K562 (cell line): Measurements from ENCODE around the gene CECR2. TPM values are rescaled to one million over a fixed set of nuclear protein-coding genes. Genes with fewer than 3 reads are reported as not detected.

Source experiments
- ATAC-seq: fragments of 200-7000 bp; cut with Tn5 transposase; 3 replicates; pipeline ENCODE4 v1.9.1; 2020; ENCODE audit warnings: moderate library complexity
- BruUV-seq: library from RNA; stranded (reverse); fragments of 400-500 nt; replicated peaks from 2 replicates; lab custom pipeline; 2021; lab: Mats Ljungman, UMichigan
- CTCF ChIA-PET: fragments of 300-600 bp; formaldehyde crosslinking; extraction: SDS; loops from one replicate; lab custom pipeline; 2021; ENCODE audit warnings: low intra/inter-chr PET ratio; lab: Yijun Ruan, JAX
- POLR2A ChIA-PET: fragments of 300-600, 350-650 bp; sonication (Branson Sonifier 250); formaldehyde crosslinking; extraction: SDS; loops from one replicate; lab custom pipeline; 2021; ENCODE audit warnings: antibody characterized with exemption, inconsistent platforms; lab: Yijun Ruan, JAX
- DNase-seq, 4 experiments: peaks; one replicate each; pipeline versions ENCODE4 v3.0.0 to v3.0.0-alpha.2; 2011 to 2018; ENCODE audit warnings: low spot score in 3 of 4, mixed read lengths in 3 of 4; ENCODE audit errors: extremely low read depth in 1 of 4
- FAIRE-seq: peaks from 2 replicates; lab custom pipeline; 2011; peaks lifted over from hg19 to GRCh38; lab: Jason Lieb, UNC
- H2AFZ ChIP-seq: 2 replicates; pipeline ENCODE4 v1.6.0; 2011; ENCODE audit warnings: low read depth, low read length, control low read depth, inconsistent platforms
- H3K27ac ChIP-seq: fragments of 200-600 bp; 3 replicates; pipeline ENCODE4 v1.8.0; 2011; ENCODE audit warnings: low read depth, mild to moderate bottlenecking, control low read depth, inconsistent platforms, low read length, moderate library complexity, mixed read lengths; ENCODE audit errors: extremely low read depth
- H3K27me3 ChIP-seq, 2 experiments: fragments of 300-600 bp in 1 of 2; 2 replicates in 1 of 2; 3 replicates in 1 of 2; pipeline versions ENCODE4 v1.6.0 to v1.8.0; 2011; ENCODE audit warnings: inconsistent platforms in 2 of 2, low read length in 2 of 2, mild to moderate bottlenecking in 1 of 2, mixed read lengths in 1 of 2, moderate library complexity in 1 of 2; ENCODE audit not compliant: control insufficient read depth in 2 of 2, insufficient read depth in 2 of 2
- H3K36me3 ChIP-seq: fragments of 300-600 bp; 3 replicates; pipeline ENCODE4 v1.8.0; 2011; ENCODE audit warnings: mild to moderate bottlenecking, low read length, inconsistent platforms; ENCODE audit not compliant: control insufficient read depth, insufficient read depth
- H3K4me1 ChIP-seq, 2 experiments: fragments of 200-600 bp in 1 of 2; replicated peaks in 1 of 2; 2 replicates in 1 of 2; 3 replicates in 1 of 2; pipeline versions ENCODE4 v1.5.1 to v1.8.0; 2011; ENCODE audit warnings: inconsistent platforms in 2 of 2, low read length in 2 of 2, mild to moderate bottlenecking in 1 of 2, mixed read lengths in 1 of 2, moderate library complexity in 1 of 2; ENCODE audit not compliant: control insufficient read depth in 2 of 2, insufficient read depth in 2 of 2
- H3K4me2 ChIP-seq: 2 replicates; pipeline ENCODE4 v1.6.1; 2011; ENCODE audit warnings: low read length, control low read depth, inconsistent platforms, mixed read lengths; ENCODE audit not compliant: insufficient read depth
- H3K4me3 ChIP-seq: fragments of 200-600 bp; sonication (generic), shearing (Covaris generic); 2 replicates; pipeline ENCODE4 v1.5.1; 2016; ENCODE audit warnings: control low read depth, inconsistent platforms
- H3K79me2 ChIP-seq: fragments of 200-600 bp; 3 replicates; pipeline ENCODE4 v1.8.0; 2011; ENCODE audit warnings: low read length, inconsistent platforms; ENCODE audit not compliant: control insufficient read depth, insufficient read depth
- H3K9ac ChIP-seq, 2 experiments: 2 replicates each; pipeline versions ENCODE4 v1.6.0 to v1.6.1; 2011; ENCODE audit warnings: low read depth in 2 of 2, low read length in 2 of 2, control low read depth in 1 of 2, inconsistent platforms in 1 of 2, mild to moderate bottlenecking in 1 of 2, mixed read lengths in 1 of 2; ENCODE audit not compliant: insufficient read depth in 1 of 2
- H3K9me1 ChIP-seq: one replicate; pipeline ENCODE4 v1.6.0; 2011; ENCODE audit warnings: inconsistent platforms, mild to moderate bottlenecking, low read length, moderate library complexity; ENCODE audit not compliant: control insufficient read depth, insufficient read depth
- H3K9me3 ChIP-seq: replicated peaks from 2 replicates; pipeline ENCODE4 v1.5.1; 2011; ENCODE audit warnings: low read depth, low read length, inconsistent platforms; ENCODE audit not compliant: control insufficient read depth, insufficient read depth
- H4K20me1 ChIP-seq: replicated peaks from 2 replicates; pipeline ENCODE4 v1.6.1; 2011; ENCODE audit warnings: low read length, inconsistent platforms, mixed read lengths; ENCODE audit not compliant: control insufficient read depth, insufficient read depth
- ARID3B ChIP-seq: fragments of 250-450 bp; sonication (Bioruptor Pico); IDR thresholded peaks from 2 replicates; pipeline ENCODE4 v1.4.0; 2020; ENCODE audit warnings: borderline replicate concordance
- CCAR2 ChIP-seq: fragments of 200-400 bp; formaldehyde crosslinking; IDR thresholded peaks from 2 replicates; pipeline ENCODE4 v1.6.1; 2017; ENCODE audit warnings: mild to moderate bottlenecking, low read depth, low read length
- DEAF1 ChIP-seq: fragments of 450-650 bp; formaldehyde crosslinking; IDR thresholded peaks from 2 replicates; pipeline ENCODE4 v1.4.0; 2020; ENCODE audit warnings: mild to moderate bottlenecking, moderate library complexity
- DIDO1 ChIP-seq: fragments of 450-650 bp; IDR thresholded peaks from 2 replicates; pipeline ENCODE4 v1.6.1; 2016; ENCODE audit warnings: low read depth, missing biosample characterization, missing genetic modification characterization
- DMBX1 ChIP-seq: fragments of 250-450 bp; sonication (Bioruptor Pico); IDR thresholded peaks from 2 replicates; pipeline ENCODE4 v1.8.0; 2022; ENCODE audit warnings: inconsistent platforms, mild to moderate bottlenecking, moderate library complexity, borderline replicate concordance
- GATA2 ChIP-seq: sonication (generic); formaldehyde crosslinking; IDR thresholded peaks from 2 replicates; pipeline ENCODE4 v1.4.0; 2020; ENCODE audit warnings: mild to moderate bottlenecking, missing genetic modification reagents
- JUND ChIP-seq, 2 experiments: IDR thresholded peaks; 2 replicates in 1 of 2; 3 replicates in 1 of 2; pipeline ENCODE4 v1.6.1; 2011; ENCODE audit warnings: borderline replicate concordance in 2 of 2, low read depth in 2 of 2, low read length in 2 of 2, improper control_type of control experiment in 1 of 2, missing biosample characterization in 1 of 2, missing genetic modification characterization in 1 of 2, missing genetic modification reagents in 1 of 2
- MAFF ChIP-seq: IDR thresholded peaks from 2 replicates; pipeline ENCODE4 v1.6.1; 2012; ENCODE audit warnings: low read length, improper control_type of control experiment
- MXI1 ChIP-seq: IDR thresholded peaks from 2 replicates; pipeline ENCODE4 v1.6.1; 2011; ENCODE audit warnings: low read depth, mild to moderate bottlenecking, improper control_type of control experiment, low read length
- NEUROD1 ChIP-seq: fragments of 150-350 bp; IDR thresholded peaks from 2 replicates; pipeline ENCODE4 v1.6.1; 2014; ENCODE audit warnings: borderline replicate concordance, low read length, low read depth; ENCODE audit not compliant: partially characterized antibody
- SAFB ChIP-seq: fragments of 200-400 bp; formaldehyde crosslinking; IDR thresholded peaks from 2 replicates; pipeline ENCODE4 v1.6.1; 2017; ENCODE audit warnings: low read depth, low read length, borderline replicate concordance
- ZNF133 ChIP-seq: fragments of 250-450 bp; sonication (Bioruptor Pico); IDR thresholded peaks from 2 replicates; pipeline ENCODE4 v1.4.0; 2020; ENCODE audit warnings: mild to moderate bottlenecking
- ZNF277 ChIP-seq: fragments of 250-450 bp; sonication (Bioruptor Pico); IDR thresholded peaks from 2 replicates; pipeline ENCODE4 v1.8.0; 2022; ENCODE audit warnings: inconsistent platforms, mild to moderate bottlenecking, moderate library complexity, borderline replicate concordance
- ZNF644 ChIP-seq: fragments of 200-800 bp; sonication (Bioruptor generic); IDR thresholded peaks from 2 replicates; pipeline ENCODE4 v1.6.1; 2016; ENCODE audit warnings: low read depth, missing genetic modification characterization, missing compliant biosample characterization
- ZNF740 ChIP-seq, 3 experiments: fragments of 200-800 bp in 1 of 3; sonication (Bioruptor generic) in 1 of 3; sonication (generic) in 1 of 3; formaldehyde crosslinking in 1 of 3; IDR thresholded peaks; 2 replicates each; pipeline versions ENCODE4 v1.6.1 to v1.8.0; 2016 to 2022; ENCODE audit warnings: mild to moderate bottlenecking in 2 of 3, missing compliant biosample characterization in 2 of 3, missing genetic modification characterization in 2 of 3, missing genetic modification reagents in 1 of 3
- WGBS: fragments of 100-300 bp; shearing (Covaris generic); methylation state at CpG from one replicate; pipeline ENCODE4 v1.1.6; 2016; ENCODE audit warnings: low coverage, mixed read lengths; ENCODE audit not compliant: insufficient coverage; ENCODE audit errors: missing lambda C conversion rate; 5-methylcytosine and 5-hydroxymethylcytosine counted together
- in situ Hi-C: fragments of 300-500 bp; cut with MboI; formaldehyde crosslinking; loops from 4 replicates; pipeline ENCODE4 v1.15.0; 2018; ENCODE audit warnings: inconsistent platforms, mixed read lengths
- intact Hi-C: fragments of 100-400 bp; cut with micrococcal nuclease; formaldehyde crosslinking; loops from 2 replicates; pipeline ENCODE4 v1.14.2; 2022
- polyA plus RNA-seq, 8 experiments: library from polyadenylated mRNA; depleted of rRNA in 4 of 8; stranded (reverse) in 5 of 8; unstranded in 3 of 8; fragments of >200 nt; fragmentation: Nextera tagmentation in 2 of 8; fragmentation: Illumina TruSeq in 1 of 8; extraction: Ambion mirVana in 2 of 8; extraction: Trizol in 1 of 8; gene quantifications; 2 replicates each; pipeline versions ENCODE4 v1.2.1 to v1.2.3, GENCODE V29; 2011 to 2014; ENCODE audit warnings: inconsistent platforms in 1 of 8, missing spikeins in 1 of 8
- total RNA-seq, 7 experiments: library from RNA; depleted of rRNA in 6 of 7; stranded (reverse); fragments of >200 nt in 6 of 7; fragmentation: Illumina TruSeq in 2 of 7; extraction: Trizol in 2 of 7; gene quantifications; 2 replicates each; pipeline versions ENCODE4 v1.2.1 to v1.2.3, GENCODE V29; 2011 to 2021; ENCODE audit warnings: low replicate concordance in 1 of 7

Gene CECR2
- total and polyA plus RNA-seq, 9 of the 15 experiments (the other 6 are each of a cell fraction or from before 2014, with no cell fraction given) = 0.01 to 1.00 (median 0.27) TPM

GRCh38 chr22:17339095-17339693 lies 30.1 kb upstream of the CECR2 start:
- BruUV-seq = no TSS peak
- peaks cover 11 to 18% of the 10 kb centered on the region in 2 experiments for H3K27me3 ChIP-seq
- TF ChIP-seq ZNF277 (CRISPR knock-in tag) (no peak), ZNF740 (CRISPR knock-in tag; IDR thresholded peaks at IDR 0.05) (no peak), ZNF740 (tag; IDR thresholded peaks at IDR 0.05) (no peak), NEUROD1 (no peak), ZNF133 (no peak), SAFB (no peak), ARID3B (CRISPR knock-in tag) (no peak), CCAR2 (no peak), MXI1 (no peak), ZNF644 (tag) (no peak), DIDO1 (tag) (no peak), JUND (IDR thresholded peaks at IDR 0.05; ENCODE audit: borderline replicate concordance, low read depth, low read length) (no peak), JUND (tag; IDR thresholded peaks at IDR 0.05; ENCODE audit: borderline replicate concordance, low read depth, low read length) (no peak), MAFF (no peak), DMBX1 (CRISPR knock-in tag) (no peak), GATA2 (no peak), DEAF1 (CRISPR knock-in tag) (no peak)

More at GRCh38 chr22:17339095-17339693, 30.1 kb upstream of the CECR2 start:
- intact Hi-C loops = no loop called here
- no peak overlapping the region for H2AFZ ChIP-seq
- ATAC-seq (no peak), FAIRE-seq (no peak), DNase-seq (peak in 1 of 4 experiments; percentile 6)
- WGBS = under 1% methylated on average over 8 of the region's 8 CpGs
- H3K4me2 ChIP-seq = no peak overlapping the region
- no peak overlapping the region for H3K9ac ChIP-seq
- no peaks in the 10 kb centered on the region for H3K4me1 ChIP-seq
- H3K9me1 ChIP-seq = peaks cover 4% of the 10 kb centered on the region
- no peaks in the 10 kb centered on the region for H3K36me3 ChIP-seq
- CTCF ChIA-PET = no interaction called here
- POLR2A ChIA-PET = interaction anchor here (0.6 to 1.3 kb wide), 7 partner anchors 10 to 749 kb away, joined by 3 to 5 read pairs (median 3); no protein-coding TSS in a partner anchor
- H3K9me3 ChIP-seq = no peaks in the 10 kb centered on the region
- in situ Hi-C loops = no loop called here
- no peaks in the 10 kb centered on the region for H3K79me2 ChIP-seq
- H3K4me3 ChIP-seq = no peak overlapping the region
- H4K20me1 ChIP-seq = no peaks in the 10 kb centered on the region; the same call in 1 of the 2 replicates
- H3K27ac ChIP-seq = no peak overlapping the region
